B cell (primary cell): ENCODE data around the gene PAK3. TPM values are rescaled to one million over a fixed set of nuclear protein-coding genes. Genes with fewer than 3 reads are reported as not detected.
A peak's percentile ranks its signal among the peaks of the same experiment; 100 is the strongest.

Source experiments
- ATAC-seq: fragments of 200-7000 bp; cut with Tn5 transposase; one replicate; pipeline ENCODE4 v1.10.0; 2021; ENCODE audit warnings: low read depth, mild to moderate bottlenecking, moderate number of reproducible peaks, moderate library complexity
- CTCF ChIA-PET: fragments of 350-600 bp; sonication (Branson Sonifier 250); formaldehyde crosslinking; loops from one replicate; lab custom pipeline; 2021; ENCODE audit warnings: antibody characterized with exemption, inconsistent platforms; lab: Charles Lee
- POLR2A ChIA-PET: fragments of 350-600 bp; sonication (Branson Sonifier 250); formaldehyde crosslinking; loops from one replicate; lab custom pipeline; 2021; ENCODE audit warnings: antibody characterized with exemption; lab: Charles Lee
- DNase-seq: peaks from one replicate; pipeline ENCODE4 v3.0.0; 2013
- H2AFZ ChIP-seq: 2 replicates; pipeline ENCODE4 v1.6.1; 2012; ENCODE audit warnings: mild to moderate bottlenecking, low read depth, low read length; ENCODE audit not compliant: insufficient read depth, poor library complexity, severe bottlenecking
- H3K27ac ChIP-seq, 2 donors: 1 replicate in 1 of 2; 2 replicates in 1 of 2; pipeline ENCODE4 v1.5.1; 2012 to 2013; ENCODE audit warnings: low read length in 2 of 2, mild to moderate bottlenecking in 2 of 2, moderate library complexity in 1 of 2
- H3K27me3 ChIP-seq, 4 experiments: fragments of 200-600 bp in 1 of 4; sonication (generic) in 1 of 4; replicated peaks in 1 of 4; 1 replicate in 2 of 4; 2 replicates in 2 of 4; pipeline versions ENCODE4 v1.6.1 to v1.7.0; 2013 to 2016; ENCODE audit warnings: low read length in 3 of 4, mild to moderate bottlenecking in 2 of 4, mixed read lengths in 1 of 4, moderate library complexity in 1 of 4; ENCODE audit not compliant: insufficient read depth in 4 of 4, control insufficient read depth in 3 of 4; ENCODE audit errors: control extremely low read depth in 1 of 4
- H3K36me3 ChIP-seq, 2 experiments: replicated peaks in 1 of 2; 1 replicate in 1 of 2; 2 replicates in 1 of 2; pipeline versions ENCODE4 v1.6.1 to v1.7.1; 2013; ENCODE audit warnings: low read length in 1 of 2; ENCODE audit not compliant: insufficient read depth in 2 of 2, control insufficient read depth in 1 of 2; ENCODE audit errors: control extremely low read depth in 1 of 2, extremely low read depth in 1 of 2
- H3K4me1 ChIP-seq, 2 donors: fragments of 200-600 bp in 1 of 2; sonication (generic) in 1 of 2; 1 replicate in 1 of 2; 2 replicates in 1 of 2; pipeline versions ENCODE4 v1.5.1 to v1.6.1; 2013 to 2017; ENCODE audit warnings: low read length in 2 of 2; ENCODE audit not compliant: control insufficient read depth in 2 of 2, insufficient read depth in 2 of 2
- H3K4me2 ChIP-seq: replicated peaks from 2 replicates; pipeline ENCODE3; 2012; ENCODE audit warnings: mild to moderate bottlenecking, low read depth, low read length; ENCODE audit not compliant: poor library complexity, severe bottlenecking
- H3K4me3 ChIP-seq, 5 experiments: fragments of 200-600 bp in 1 of 5; sonication (generic) in 1 of 5; 1 replicate in 3 of 5; 2 replicates in 2 of 5; pipeline versions ENCODE4 v1.5.1 to v1.7.0; 2011 to 2016; ENCODE audit warnings: low read length in 4 of 5, mild to moderate bottlenecking in 4 of 5, low read depth in 2 of 5, control low read depth in 1 of 5, moderate library complexity in 1 of 5; ENCODE audit not compliant: insufficient read depth in 1 of 5; ENCODE audit errors: control extremely low read depth in 1 of 5, extremely low read depth in 1 of 5
- H3K79me2 ChIP-seq: fragments of 200-600 bp; sonication (generic); one replicate; pipeline ENCODE4 v1.6.0; 2016; ENCODE audit warnings: low read length; ENCODE audit not compliant: control insufficient read depth, insufficient read depth
- H3K9ac ChIP-seq: fragments of 200-600 bp; sonication (generic); 2 replicates; pipeline ENCODE4 v1.6.1; 2017; ENCODE audit warnings: mild to moderate bottlenecking, low read length, moderate library complexity
- H3K9me3 ChIP-seq, 3 donors: one replicate each; pipeline versions ENCODE4 v1.6.1 to v1.7.1; 2013; ENCODE audit warnings: low read length in 2 of 3; ENCODE audit not compliant: control insufficient read depth in 2 of 3, insufficient read depth in 1 of 3; ENCODE audit errors: control extremely low read depth in 1 of 3
- H4K20me1 ChIP-seq: 2 replicates; pipeline ENCODE4 v1.6.0; 2012; ENCODE audit warnings: mild to moderate bottlenecking, low read length; ENCODE audit not compliant: insufficient read depth, control insufficient read depth, poor library complexity, severe bottlenecking
- H3K27ac Mint-ChIP-seq: one replicate; pipeline ENCODE4 v1.8.0; 2021; ENCODE audit warnings: mixed read lengths
- H3K27me3 Mint-ChIP-seq: one replicate; pipeline ENCODE4 v1.8.0; 2021; ENCODE audit warnings: mixed read lengths
- H3K4me1 Mint-ChIP-seq: one replicate; pipeline ENCODE4 v1.8.0; 2021; ENCODE audit warnings: mixed read lengths
- H3K4me3 Mint-ChIP-seq: one replicate; pipeline ENCODE4 v1.8.0; 2021; ENCODE audit warnings: mixed read lengths
- H3K9me3 Mint-ChIP-seq: one replicate; pipeline ENCODE4 v1.8.0; 2022; ENCODE audit warnings: mixed read lengths; ENCODE audit not compliant: insufficient read depth
- EZH2 ChIP-seq: IDR thresholded peaks from 2 replicates; pipeline ENCODE4 v1.6.1; 2012; ENCODE audit warnings: borderline replicate concordance, low read depth, mild to moderate bottlenecking, moderate library complexity, low read length; ENCODE audit not compliant: insufficient read depth, poor library complexity, severe bottlenecking
- WGBS: methylation state at CpG from one replicate; pipeline ENCODE4 v1.1.5; 2013; ENCODE audit warnings: missing lambda C conversion rate; ENCODE audit not compliant: insufficient coverage; 5-methylcytosine and 5-hydroxymethylcytosine counted together
- intact Hi-C: fragments of 100-400 bp; cut with micrococcal nuclease; formaldehyde crosslinking; loops from one replicate; pipeline ENCODE4 v1.10.0; 2022
- polyA plus RNA-seq: library from polyadenylated mRNA; depleted of rRNA; stranded (reverse); fragments of >200 nt; gene quantifications from 2 replicates; pipeline ENCODE4 v1.2.3, GENCODE V29; 2012
- total RNA-seq, 2 donors: library from RNA; stranded (reverse); fragments of 120-200 nt in 1 of 2; gene quantifications; 1 replicate in 1 of 2; 2 replicates in 1 of 2; pipeline versions ENCODE4 v1.2.3 to v1.2.4, GENCODE V29; 2013 to 2022
- TF ChIP-seq, protein P1 (sequence below): fragments of 200-600 bp; IDR thresholded peaks from one replicate; pipeline ENCODE4 v1.8.0; 2022; ENCODE audit warnings: antibody characterized with exemption, mild to moderate bottlenecking

PAK3 gene
- total and polyA plus RNA-seq, 2 donors (not counting 1 experiment from before 2014, with no cell fraction given), result 0.17 TPM; not detected in 1

DNA sequence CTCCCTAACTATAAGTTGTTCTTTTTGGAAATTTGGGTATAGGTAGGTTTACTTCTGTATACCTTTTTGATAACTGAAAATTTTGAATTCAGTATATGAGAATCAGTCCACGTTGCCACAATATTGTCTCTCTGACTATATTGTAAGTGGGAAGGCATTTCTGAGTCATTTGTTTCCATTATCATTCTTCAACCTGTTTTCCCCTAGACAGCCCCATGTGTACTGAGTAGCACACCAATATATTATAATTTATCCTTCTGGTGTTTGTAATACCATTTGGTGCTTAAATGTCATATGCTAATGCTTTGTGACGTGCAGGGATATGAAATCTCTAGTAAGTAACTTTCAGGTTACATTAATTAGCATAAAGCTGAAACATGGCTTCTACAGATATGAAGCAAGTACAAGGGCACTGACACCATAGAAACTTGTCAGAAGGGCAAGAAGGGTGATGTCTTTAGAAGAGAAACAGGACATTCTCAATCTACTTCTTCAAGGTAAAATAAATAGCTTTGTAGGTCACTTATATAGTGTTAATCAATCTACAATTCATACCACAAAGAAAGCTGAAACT lies 27.7 kb downstream of the PAK3 start:
- H4K20me1 ChIP-seq, result no peaks in the 10 kb centered on the region
- Mint-ChIP-seq H3K9me3 (no peaks in the 10 kb centered on the region), H3K4me1 (peaks cover 7% of the 10 kb centered on the region), H3K27ac (no peak overlapping the region), H3K4me3 (peak overlapping the region; percentile 83), H3K27me3 (no peaks in the 10 kb centered on the region)
- POLR2A ChIA-PET, result no interaction called here
- no peak overlapping the region for H3K4me2 ChIP-seq
- WGBS, result no CpG with 5 or more reads among the region's 2 CpGs
- no peaks in the 10 kb centered on the region for H3K27me3 ChIP-seq
- H3K9ac ChIP-seq, result peak overlapping the region; percentile 59
- DNase-seq, result no peak
- H3K9me3 ChIP-seq, result no peaks in the 10 kb centered on the region
- CTCF ChIA-PET, result interaction anchor here (1.0 kb wide), 1 partner anchor 21 kb away, joined by 3 read pairs; no protein-coding TSS in a partner anchor
- no peaks in the 10 kb centered on the region for H3K4me1 ChIP-seq
- no peak for TF ChIP-seq EZH2
- TF ChIP-seq, protein P1, sequence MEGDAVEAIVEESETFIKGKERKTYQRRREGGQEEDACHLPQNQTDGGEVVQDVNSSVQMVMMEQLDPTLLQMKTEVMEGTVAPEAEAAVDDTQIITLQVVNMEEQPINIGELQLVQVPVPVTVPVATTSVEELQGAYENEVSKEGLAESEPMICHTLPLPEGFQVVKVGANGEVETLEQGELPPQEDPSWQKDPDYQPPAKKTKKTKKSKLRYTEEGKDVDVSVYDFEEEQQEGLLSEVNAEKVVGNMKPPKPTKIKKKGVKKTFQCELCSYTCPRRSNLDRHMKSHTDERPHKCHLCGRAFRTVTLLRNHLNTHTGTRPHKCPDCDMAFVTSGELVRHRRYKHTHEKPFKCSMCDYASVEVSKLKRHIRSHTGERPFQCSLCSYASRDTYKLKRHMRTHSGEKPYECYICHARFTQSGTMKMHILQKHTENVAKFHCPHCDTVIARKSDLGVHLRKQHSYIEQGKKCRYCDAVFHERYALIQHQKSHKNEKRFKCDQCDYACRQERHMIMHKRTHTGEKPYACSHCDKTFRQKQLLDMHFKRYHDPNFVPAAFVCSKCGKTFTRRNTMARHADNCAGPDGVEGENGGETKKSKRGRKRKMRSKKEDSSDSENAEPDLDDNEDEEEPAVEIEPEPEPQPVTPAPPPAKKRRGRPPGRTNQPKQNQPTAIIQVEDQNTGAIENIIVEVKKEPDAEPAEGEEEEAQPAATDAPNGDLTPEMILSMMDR, result no peak
- H3K36me3 ChIP-seq, result no peaks in the 10 kb centered on the region
- no peak overlapping the region for H3K27ac ChIP-seq
- no peak for ATAC-seq
- H3K4me3 ChIP-seq, result no peak overlapping the region
- intact Hi-C loops, result no loop called here
- no peaks in the 10 kb centered on the region for H3K79me2 ChIP-seq
- H2AFZ ChIP-seq, result no peak overlapping the region

DNA sequence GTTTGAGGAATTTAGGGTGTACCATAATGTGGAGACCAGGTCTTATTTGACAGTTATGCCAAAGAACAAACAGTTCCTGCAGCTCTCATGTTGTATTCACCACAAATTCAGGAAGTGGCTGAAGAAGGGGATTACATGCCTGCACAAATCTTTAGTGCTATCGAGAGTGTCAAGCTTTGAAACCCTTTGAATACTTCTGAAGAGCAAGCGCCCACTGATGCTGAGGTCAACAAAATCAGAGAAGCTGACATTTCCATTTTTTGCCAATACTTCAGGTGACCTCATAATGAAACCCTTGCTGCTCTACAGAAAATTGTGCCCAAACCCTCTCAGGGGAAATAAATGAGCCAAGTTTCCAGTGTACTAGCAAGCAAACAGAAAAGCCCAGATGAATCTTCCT lies 28.4 kb downstream of the PAK3 start:
- Mint-ChIP-seq H3K4me3 (no peak overlapping the region), H3K9me3 (no peaks in the 10 kb centered on the region), H3K4me1 (peaks cover 7% of the 10 kb centered on the region), H3K27me3 (no peaks in the 10 kb centered on the region), H3K27ac (no peak overlapping the region)
- intact Hi-C loops, result no loop called here
- TF ChIP-seq, protein P1, result no peak
- TF ChIP-seq EZH2, result no peak
- Histone ChIP-seq H4K20me1 (no peaks in the 10 kb centered on the region), H3K4me2 (no peak overlapping the region), H3K9me3 (no peaks in the 10 kb centered on the region), H3K27me3 (no peaks in the 10 kb centered on the region), H2AFZ (no peak overlapping the region), H3K4me3 (no peak overlapping the region), H3K27ac (no peak overlapping the region), H3K36me3 (no peaks in the 10 kb centered on the region), H3K9ac (no peak overlapping the region), H3K79me2 (no peaks in the 10 kb centered on the region), H3K4me1 (no peaks in the 10 kb centered on the region)
- ChIA-PET POLR2A (no interaction called here), CTCF (interaction anchor here (1.0 kb wide), 1 partner anchor 22 kb away, joined by 3 read pairs; no protein-coding TSS in a partner anchor)
- no CpG with 5 or more reads among the region's 2 CpGs for WGBS
- ATAC-seq, result no peak
- no peak for DNase-seq
